HuH-7.5 (cell line): ENCODE data around the gene HDAC4.

Experiments
- DNase-seq: peaks from one replicate; pipeline ENCODE4 v3.0.0; 2011; ENCODE audit warnings: low spot score

Gene HDAC4

GRCh38 chr2:239154971-239155805, 245.6 kb downstream of the HDAC4 start:
- no peak for DNase-seq

GRCh38 chr2:239153806-239154591, 246.8 kb downstream of the HDAC4 start:
- no peak for DNase-seq

GRCh38 chr2:239152916-239153305, 247.9 kb downstream of the HDAC4 start:
- DNase-seq = no peak

GRCh38 chr2:239152239-239152915, 248.4 kb downstream of the HDAC4 start:
- DNase-seq = no peak

GRCh38 chr2:239151201-239152131, 249.4 kb downstream of the HDAC4 start:
- DNase-seq = no peak

GRCh38 chr2:239150125-239151011, 250.5 kb downstream of the HDAC4 start:
- DNase-seq = no peak

- DNase-seq = no peak
Measured at GRCh38 chr2:239149501-239149900, 251.3 kb downstream of the HDAC4 start.

GRCh38 chr2:239148495-239149200, 252.2 kb downstream of the HDAC4 start:
- DNase-seq = no peak

- no peak for DNase-seq
Measured at GRCh38 chr2:239147376-239147775, 253.4 kb downstream of the HDAC4 start.

- no peak for DNase-seq
Measured at GRCh38 chr2:239146741-239147181, 254.1 kb downstream of the HDAC4 start.

GRCh38 chr2:239146011-239146641, 254.7 kb downstream of the HDAC4 start:
- no peak for DNase-seq

- DNase-seq = no peak
Measured at GRCh38 chr2:239145601-239146000, 255.2 kb downstream of the HDAC4 start.

- no peak for DNase-seq
Measured at GRCh38 chr2:239145106-239145505, 255.7 kb downstream of the HDAC4 start.

GRCh38 chr2:239144713-239144999, 256.2 kb downstream of the HDAC4 start:
- DNase-seq = peak; percentile 41

GRCh38 chr2:239143858-239144712, 256.7 kb downstream of the HDAC4 start:
- peak; percentile 72 for DNase-seq

GRCh38 chr2:239142806-239143205, 258.0 kb downstream of the HDAC4 start:
- DNase-seq = no peak

GRCh38 chr2:239142296-239142695, 258.5 kb downstream of the HDAC4 start:
- no peak for DNase-seq

GRCh38 chr2:239141021-239141760, 259.6 kb downstream of the HDAC4 start:
- DNase-seq = no peak
